Stimulated activated CD4-positive, alpha-beta T cell treated with anti-CD3 and anti-CD28 coated beads, Interleukin-12 subunit alpha, Interleukin-12 subunit beta, amount 100 ng/mL, for 48 hours (primary cell): ENCODE results near the gene RAB11FIP3.

Source experiments
- DNase-seq, 3 donors: peaks; one replicate each; pipeline ENCODE4 v3.0.0-alpha.2; 2020; ENCODE audit warnings: low read depth in 2 of 3, low spot score in 1 of 3

Gene RAB11FIP3

GRCh38 chr16:551210-551609, 125.8 kb downstream of the RAB11FIP3 start:
- no peak for DNase-seq

- no peak for DNase-seq
Observed at GRCh38 chr16:552171-552570, 126.7 kb downstream of the RAB11FIP3 start.

DNA sequence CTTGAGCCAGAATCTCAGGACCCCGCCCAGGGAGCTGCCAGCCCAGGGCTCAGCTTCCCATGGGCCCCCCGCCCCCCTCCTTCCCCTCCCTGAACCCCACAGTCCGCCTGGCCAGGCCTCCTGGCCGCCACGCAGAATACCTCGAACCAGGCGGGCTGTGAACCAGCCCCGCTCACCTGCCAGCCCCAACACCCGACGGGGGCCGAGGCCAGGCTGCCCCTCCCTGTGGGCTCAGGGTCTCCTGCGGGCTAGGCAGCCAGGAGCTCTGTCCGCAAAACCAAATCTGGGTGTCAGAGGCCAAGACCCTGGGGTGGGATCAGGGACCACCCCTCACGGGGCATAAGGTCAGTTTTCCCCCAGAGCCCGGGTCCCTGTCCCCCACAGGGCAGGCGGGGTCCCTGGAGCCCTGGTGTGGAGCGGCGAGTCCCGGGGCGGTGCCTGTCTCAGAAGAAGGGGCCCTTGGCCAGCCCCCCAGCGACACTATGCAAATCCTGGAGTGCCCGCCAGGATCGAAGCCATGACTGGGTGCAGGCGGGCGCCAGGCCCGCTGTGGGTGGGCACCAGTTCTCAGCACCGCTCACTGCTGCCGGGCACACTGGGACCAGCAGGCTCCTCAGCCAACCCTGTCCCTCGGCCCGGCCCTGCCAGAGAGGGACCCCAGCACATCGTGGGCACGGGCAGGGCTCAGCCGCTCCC, 128.3 kb downstream of the RAB11FIP3 start:
- DNase-seq = no peak

DNA sequence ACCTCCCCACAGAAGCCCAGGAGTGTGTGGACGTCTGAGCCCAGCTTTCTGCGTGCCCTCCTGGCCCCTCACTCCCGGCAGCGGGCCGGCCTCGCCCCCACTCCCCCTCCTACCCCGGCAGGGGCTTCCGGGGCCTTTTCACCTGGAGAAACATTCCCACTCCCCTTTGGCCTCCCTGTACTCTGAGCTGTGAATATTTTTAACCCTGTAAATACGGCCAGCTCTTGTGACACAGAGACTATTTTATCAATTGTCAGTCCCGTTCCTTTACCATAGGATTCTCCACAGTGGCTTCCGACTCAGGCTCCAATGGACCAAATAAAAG, 128.8 kb downstream of the RAB11FIP3 start:
- DNase-seq = no peak

DNA sequence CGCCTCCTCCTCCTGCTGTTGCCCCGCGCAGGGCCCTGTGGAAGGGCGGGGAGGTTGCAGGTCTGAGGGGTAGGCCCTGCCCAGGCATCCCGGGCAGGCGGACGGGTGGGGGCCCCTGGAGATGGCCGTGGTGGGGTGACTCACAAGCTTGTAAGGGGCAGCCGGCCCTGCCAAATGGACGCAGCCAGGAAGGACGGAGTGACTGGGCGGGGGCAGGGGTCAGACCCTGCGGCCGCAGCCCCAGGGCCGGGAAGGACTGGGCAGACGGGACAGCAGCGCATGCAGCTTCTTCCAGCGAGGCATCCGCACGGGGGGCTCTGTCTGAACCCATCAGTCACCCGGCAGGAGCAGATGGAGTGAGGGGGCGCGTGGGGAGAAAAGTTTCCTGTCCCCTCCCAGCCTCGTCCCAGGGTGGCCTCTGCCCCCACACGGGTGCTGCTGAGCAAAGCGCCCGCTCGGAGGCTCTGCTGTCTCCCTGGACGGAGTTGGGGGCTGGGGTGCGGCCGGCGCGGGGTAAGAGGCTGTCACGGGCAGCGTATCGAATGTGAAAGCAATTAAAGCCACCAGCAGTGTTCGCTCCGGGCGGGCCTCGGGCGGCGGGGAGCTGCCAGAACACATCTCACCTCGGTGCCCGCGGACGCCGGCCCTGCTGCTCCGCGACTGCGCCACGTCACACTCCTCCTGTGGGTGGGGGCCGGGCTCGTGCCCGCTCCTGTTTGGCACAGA, 129.4 kb downstream of the RAB11FIP3 start:
- no peak for DNase-seq

DNA sequence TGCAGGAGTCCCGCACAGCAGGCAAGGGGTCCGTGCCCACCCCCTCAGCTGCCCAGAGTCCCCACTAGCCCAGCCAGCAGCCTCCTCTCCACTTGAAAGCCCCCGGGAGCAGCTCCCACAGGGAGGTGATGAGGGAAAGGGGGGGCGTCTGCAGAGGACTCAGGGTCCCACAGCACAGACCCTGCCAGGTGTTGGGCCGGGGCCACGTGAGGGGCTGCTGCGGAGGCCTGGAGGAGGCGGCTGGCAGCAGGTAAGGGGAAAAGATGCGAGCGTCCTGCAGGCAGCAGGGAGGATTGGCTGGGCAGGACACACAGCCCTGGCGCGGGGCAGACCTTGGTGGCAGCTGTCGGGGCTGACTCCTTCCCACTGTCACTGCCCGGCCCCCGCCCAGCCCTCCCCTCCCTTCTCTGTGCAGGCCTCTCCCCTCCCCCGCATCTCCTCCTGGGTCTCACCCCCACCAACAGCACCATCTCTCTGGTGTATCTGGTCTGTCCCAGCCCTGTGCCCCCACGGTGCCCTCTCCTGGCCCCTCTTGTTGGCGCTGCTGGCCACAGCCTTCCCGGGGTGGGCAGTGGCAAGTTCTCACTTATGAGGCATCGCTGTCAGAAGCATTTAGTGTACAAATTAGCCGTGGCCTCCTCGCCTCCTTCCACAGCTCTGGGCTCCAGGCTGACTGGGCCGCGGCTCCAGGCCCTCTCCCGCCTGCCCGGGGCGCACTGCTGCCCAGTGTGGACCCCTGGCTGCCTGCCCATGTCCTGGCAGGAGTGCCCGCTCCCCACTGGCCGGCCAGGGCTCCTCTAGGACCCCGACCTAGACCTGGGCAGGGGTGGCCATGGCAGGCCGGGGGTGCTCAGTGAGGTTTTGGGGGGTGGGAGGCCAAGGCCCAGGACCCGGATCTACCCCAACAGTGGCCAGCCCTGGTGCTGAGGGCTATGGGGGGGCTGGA, 130.4 kb downstream of the RAB11FIP3 start:
- no peak for DNase-seq

- DNase-seq = no peak
Observed at GRCh38 chr16:556474-557173, 131.2 kb downstream of the RAB11FIP3 start.

GRCh38 chr16:557463-558297, 132.2 kb downstream of the RAB11FIP3 start:
- no peak for DNase-seq

GRCh38 chr16:558298-559020, 133.0 kb downstream of the RAB11FIP3 start:
- DNase-seq = no peak

DNA sequence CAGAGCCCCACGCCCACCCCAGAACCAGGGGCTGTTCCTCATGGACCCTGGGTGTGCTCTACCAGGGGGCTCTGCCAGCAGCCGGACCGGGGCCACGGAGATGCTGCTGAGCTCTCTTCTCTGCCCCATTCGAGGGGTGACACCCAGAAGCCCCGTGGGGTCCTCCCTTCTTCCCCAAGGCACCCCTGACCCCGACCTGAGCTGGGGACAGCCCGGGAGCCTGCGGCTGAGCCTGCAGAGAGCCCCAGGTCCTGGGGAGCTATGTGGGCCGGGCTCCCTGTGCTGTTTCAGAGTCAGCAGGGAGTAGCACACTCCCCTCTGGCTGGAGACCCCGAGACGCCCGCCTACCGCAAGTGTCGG, 133.6 kb downstream of the RAB11FIP3 start:
- DNase-seq = no peak

- no peak for DNase-seq
Observed at GRCh38 chr16:559411-560203, 134.2 kb downstream of the RAB11FIP3 start.

GRCh38 chr16:560204-560700, 134.8 kb downstream of the RAB11FIP3 start, which contains the start of gene PRR35:
Gene PRR35, plus strand, starts transcription at chr16:560394. Its CDS starts 2,901 bp downstream, at chr16:563295.
- no peak for DNase-seq

DNA sequence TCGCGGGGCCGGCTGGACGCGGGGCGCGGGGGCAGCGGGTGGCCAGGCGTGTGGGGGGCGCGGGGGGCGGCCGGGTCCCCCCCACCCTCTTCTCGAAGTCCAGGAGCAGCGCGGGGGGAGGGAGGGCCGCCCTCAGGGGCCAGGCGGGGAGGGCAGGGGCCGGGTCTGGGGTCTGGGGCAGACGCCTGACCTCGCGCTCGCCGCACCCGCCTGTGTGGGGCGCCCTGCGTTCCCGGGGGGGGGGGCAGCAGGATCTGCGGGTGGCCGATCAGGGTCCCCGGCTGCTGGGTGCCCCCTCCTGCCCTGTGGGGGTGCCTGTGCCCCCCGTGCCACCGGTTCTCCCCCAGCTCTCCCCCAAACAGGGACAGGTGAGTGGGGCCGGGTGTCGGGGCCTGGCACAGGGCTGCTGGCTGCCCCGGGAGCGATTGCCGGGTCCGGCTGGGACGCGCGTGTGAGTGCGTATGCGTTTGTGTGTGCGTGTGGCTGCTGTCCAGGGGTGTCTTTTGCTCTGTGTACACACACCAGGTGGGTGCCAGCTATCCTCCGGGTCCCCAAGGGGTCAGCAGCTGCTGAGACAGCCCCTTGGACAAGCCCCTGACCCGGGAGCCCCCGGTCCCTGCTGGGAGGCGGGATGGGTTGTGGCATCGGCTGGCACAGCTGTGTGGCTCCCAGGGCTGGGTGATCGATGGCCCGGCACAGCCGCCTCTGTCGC, 135.4 kb downstream of the RAB11FIP3 start:
- DNase-seq = no peak

GRCh38 chr16:561413-561794, 136.0 kb downstream of the RAB11FIP3 start:
- no peak for DNase-seq

DNA sequence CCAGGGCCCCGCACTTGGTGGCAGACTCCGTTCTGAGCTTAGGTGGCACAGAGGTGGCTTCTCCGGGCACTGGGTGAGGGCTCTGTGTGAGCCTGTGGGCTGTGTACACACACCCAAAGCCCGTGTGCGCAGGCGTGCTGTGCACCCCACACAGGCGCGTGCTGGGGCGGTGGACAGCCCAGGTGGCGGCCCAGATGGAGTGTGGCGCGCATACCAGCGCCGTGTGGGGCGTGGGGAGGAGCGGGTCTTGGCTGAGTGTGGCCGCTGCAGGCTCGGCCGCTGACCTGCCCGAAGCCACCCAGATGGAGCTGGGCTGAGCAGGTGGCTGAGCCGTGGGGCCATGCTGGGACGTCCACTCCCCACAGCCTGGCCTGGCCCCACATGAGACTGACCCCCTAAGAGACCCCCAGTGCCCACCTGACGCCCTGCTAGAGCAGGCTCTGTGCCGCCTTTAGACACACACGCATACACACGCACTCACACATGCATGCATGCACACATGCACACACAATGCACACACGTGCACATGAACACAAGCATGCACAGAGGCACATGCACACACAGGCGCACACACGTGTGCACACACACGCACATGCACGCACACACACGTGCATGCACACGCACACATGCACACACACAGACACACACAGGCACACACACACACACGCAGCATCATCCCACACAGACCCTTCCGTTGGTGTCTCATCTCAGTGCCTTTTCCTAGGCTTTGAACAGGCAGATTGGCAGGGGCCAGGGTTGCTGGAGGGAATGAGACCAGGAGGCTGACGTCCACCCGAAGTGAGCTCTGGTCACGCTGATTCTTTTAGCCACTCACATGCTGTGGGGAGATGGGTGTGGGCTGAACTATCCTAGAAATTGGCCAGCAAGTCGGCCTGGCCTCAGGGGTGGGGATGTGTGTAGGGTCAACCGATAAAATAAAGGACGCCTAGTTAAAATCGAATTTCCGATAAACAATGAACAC, 136.8 kb downstream of the RAB11FIP3 start:
- DNase-seq = no peak

DNA sequence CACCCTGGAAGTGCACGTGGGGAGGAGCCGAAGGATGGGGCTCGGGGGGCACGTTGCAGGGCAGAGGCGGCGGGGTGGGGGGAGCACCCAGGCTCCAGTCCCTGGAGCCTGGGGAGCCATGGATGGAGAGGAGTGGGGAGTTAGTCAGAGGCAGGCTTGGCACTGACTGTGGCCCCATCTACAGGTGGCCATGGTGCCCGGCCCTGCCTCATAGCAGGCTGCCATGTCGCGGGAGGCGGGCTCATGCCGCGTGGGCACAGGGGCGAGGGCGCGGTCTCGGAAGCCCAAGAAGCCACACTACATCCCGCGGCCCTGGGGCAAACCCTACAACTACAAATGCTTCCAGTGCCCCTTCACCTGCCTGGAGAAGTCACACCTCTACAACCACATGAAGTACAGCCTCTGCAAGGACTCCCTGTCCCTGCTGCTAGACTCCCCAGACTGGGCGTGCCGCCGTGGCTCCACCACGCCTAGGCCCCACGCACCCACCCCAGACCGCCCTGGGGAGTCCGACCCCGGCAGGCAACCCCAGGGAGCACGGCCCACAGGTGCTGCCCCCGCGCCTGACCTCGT, 137.7 kb downstream of the RAB11FIP3 start:
- DNase-seq = no peak
